ENCODE results near the gene RPS29. TPM values are rescaled to one million over a fixed set of nuclear protein-coding genes. Genes with fewer than 3 reads are reported as not detected.

The RPS29 gene
- polyA plus RNA-seq, 1 donor from 2014 or later = 6,695 TPM

DNA sequence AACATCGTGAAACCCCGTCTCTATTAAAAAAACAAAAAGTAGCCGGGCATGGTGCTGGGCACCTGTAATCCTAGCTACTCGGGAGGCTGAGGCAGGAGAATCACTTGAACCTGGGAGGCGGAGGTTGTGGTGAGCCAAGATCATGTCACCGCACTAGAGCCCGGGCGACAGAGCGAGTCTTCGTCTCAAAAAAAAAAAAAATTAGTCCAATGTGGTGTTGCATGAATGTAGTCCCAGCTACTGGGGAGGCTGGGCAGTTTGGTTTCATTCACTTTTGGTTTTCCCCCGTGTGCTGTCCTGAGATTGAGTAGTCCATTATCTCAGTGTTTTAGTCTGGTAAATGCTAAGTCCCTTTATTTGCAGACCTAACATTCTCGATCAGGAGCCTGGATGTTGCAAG, 19.5 kb downstream of the RPS29 start:
- Histone ChIP-seq H2AFZ (ENCODE audit: low read depth, low read length) (no peak overlapping the region), H3K36me3 (ENCODE audit: insufficient read depth, low read length) (no peaks in the 10 kb centered on the region), H3K4me3 (ENCODE audit: low read length) (no peak overlapping the region), H3K9me3 (ENCODE audit: low read length) (no peaks in the 10 kb centered on the region), H3K79me2 (replicated peaks; ENCODE audit: insufficient read depth, low read length) (no peaks in the 10 kb centered on the region), H3K9me2 (ENCODE audit: insufficient read depth, low read length) (no peaks in the 10 kb centered on the region), H3K9ac (ENCODE audit: low read length) (no peak overlapping the region), H3K4me2 (ENCODE audit: low read length) (no peak overlapping the region), H3F3A (ENCODE audit: insufficient read depth, low read length, poor library complexity, severe bottlenecking) (no peaks in the 10 kb centered on the region), H3K27me3 (ENCODE audit: insufficient read depth, low read depth, low read length) (no peaks in the 10 kb centered on the region), H3K27ac (ENCODE audit: low read length) (no peak overlapping the region), H4K20me1 (ENCODE audit: insufficient read depth) (no peaks in the 10 kb centered on the region)
- TF ChIP-seq TAF1 (IDR thresholded peaks at IDR 0.05; ENCODE audit: low read depth) (no peak), EZH2 (IDR thresholded peaks at IDR 0.05; ENCODE audit: borderline replicate concordance, insufficient read depth, low read length, poor library complexity, severe bottlenecking) (no peak), MXI1 (conservative IDR thresholded peaks at IDR 0.05; ENCODE audit: poor library complexity, severe bottlenecking) (no peak), RAD21 (conservative IDR thresholded peaks at IDR 0.05) (no peak), POLR2AphosphoS5 (IDR thresholded peaks at IDR 0.05) (no peak), SMC3 (conservative IDR thresholded peaks at IDR 0.05; ENCODE audit: poor library complexity) (no peak), EP300 (conservative IDR thresholded peaks at IDR 0.05; ENCODE audit: poor library complexity, severe bottlenecking) (no peak)
- TF ChIP-seq, protein P1, sequence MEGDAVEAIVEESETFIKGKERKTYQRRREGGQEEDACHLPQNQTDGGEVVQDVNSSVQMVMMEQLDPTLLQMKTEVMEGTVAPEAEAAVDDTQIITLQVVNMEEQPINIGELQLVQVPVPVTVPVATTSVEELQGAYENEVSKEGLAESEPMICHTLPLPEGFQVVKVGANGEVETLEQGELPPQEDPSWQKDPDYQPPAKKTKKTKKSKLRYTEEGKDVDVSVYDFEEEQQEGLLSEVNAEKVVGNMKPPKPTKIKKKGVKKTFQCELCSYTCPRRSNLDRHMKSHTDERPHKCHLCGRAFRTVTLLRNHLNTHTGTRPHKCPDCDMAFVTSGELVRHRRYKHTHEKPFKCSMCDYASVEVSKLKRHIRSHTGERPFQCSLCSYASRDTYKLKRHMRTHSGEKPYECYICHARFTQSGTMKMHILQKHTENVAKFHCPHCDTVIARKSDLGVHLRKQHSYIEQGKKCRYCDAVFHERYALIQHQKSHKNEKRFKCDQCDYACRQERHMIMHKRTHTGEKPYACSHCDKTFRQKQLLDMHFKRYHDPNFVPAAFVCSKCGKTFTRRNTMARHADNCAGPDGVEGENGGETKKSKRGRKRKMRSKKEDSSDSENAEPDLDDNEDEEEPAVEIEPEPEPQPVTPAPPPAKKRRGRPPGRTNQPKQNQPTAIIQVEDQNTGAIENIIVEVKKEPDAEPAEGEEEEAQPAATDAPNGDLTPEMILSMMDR (IDR thresholded peaks at IDR 0.05; ENCODE audit: poor library complexity, severe bottlenecking) = no peak
- TF ChIP-seq, protein P2, sequence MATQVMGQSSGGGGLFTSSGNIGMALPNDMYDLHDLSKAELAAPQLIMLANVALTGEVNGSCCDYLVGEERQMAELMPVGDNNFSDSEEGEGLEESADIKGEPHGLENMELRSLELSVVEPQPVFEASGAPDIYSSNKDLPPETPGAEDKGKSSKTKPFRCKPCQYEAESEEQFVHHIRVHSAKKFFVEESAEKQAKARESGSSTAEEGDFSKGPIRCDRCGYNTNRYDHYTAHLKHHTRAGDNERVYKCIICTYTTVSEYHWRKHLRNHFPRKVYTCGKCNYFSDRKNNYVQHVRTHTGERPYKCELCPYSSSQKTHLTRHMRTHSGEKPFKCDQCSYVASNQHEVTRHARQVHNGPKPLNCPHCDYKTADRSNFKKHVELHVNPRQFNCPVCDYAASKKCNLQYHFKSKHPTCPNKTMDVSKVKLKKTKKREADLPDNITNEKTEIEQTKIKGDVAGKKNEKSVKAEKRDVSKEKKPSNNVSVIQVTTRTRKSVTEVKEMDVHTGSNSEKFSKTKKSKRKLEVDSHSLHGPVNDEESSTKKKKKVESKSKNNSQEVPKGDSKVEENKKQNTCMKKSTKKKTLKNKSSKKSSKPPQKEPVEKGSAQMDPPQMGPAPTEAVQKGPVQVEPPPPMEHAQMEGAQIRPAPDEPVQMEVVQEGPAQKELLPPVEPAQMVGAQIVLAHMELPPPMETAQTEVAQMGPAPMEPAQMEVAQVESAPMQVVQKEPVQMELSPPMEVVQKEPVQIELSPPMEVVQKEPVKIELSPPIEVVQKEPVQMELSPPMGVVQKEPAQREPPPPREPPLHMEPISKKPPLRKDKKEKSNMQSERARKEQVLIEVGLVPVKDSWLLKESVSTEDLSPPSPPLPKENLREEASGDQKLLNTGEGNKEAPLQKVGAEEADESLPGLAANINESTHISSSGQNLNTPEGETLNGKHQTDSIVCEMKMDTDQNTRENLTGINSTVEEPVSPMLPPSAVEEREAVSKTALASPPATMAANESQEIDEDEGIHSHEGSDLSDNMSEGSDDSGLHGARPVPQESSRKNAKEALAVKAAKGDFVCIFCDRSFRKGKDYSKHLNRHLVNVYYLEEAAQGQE (IDR thresholded peaks at IDR 0.05; ENCODE audit: borderline replicate concordance) = no peak

DNA sequence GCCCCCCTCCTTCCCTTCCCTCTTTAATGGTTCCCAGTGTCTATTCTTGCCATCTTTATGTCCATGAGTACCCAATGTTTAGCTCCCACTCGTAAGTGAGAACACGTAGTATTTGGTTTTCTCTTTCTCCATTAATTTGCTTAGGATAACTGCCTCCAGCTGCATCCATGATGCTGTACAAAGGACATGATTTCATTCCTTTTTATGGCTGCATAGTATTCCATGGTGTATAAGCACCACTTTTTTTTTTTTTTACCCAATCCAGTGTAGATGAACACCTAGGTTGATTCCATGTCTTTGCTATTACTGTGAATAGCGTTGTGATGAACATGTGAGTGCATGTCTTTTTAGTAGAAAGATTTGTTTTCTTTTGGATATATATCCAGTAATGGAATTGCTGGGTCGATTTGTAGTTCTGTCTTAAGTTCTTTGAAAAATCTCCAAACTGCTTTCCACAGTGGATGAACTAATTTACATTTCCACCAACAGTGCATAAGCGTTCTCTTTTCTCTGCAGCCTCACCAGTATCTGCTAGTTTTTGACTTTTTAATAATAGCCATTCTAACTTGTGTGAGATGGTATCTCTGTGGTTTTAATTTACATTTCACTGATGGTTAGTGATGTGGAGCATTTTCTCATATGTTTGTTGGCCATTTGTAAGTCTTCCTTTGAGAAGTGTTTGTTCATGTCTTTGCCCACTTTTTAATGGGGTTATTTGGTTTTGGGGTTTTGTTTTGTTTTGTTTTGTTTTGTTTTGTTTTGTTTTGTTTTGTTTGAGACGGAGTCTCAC, 26.0 kb downstream of the RPS29 start:
- Histone ChIP-seq H3K36me3 (ENCODE audit: insufficient read depth, low read length) (no peaks in the 10 kb centered on the region), H3K9ac (ENCODE audit: low read length) (no peak overlapping the region), H4K20me1 (ENCODE audit: insufficient read depth) (no peaks in the 10 kb centered on the region), H3K9me2 (ENCODE audit: insufficient read depth, low read length) (no peaks in the 10 kb centered on the region), H3K27me3 (ENCODE audit: insufficient read depth, low read depth, low read length) (no peaks in the 10 kb centered on the region), H3F3A (ENCODE audit: insufficient read depth, low read length, poor library complexity, severe bottlenecking) (no peaks in the 10 kb centered on the region), H3K4me2 (ENCODE audit: low read length) (no peak overlapping the region), H3K4me3 (ENCODE audit: low read length) (no peak overlapping the region), H3K9me3 (ENCODE audit: low read length) (no peaks in the 10 kb centered on the region), H3K27ac (ENCODE audit: low read length) (no peak overlapping the region), H3K79me2 (replicated peaks; ENCODE audit: insufficient read depth, low read length) (no peaks in the 10 kb centered on the region), H2AFZ (ENCODE audit: low read depth, low read length) (no peak overlapping the region)
- TF ChIP-seq EZH2 (IDR thresholded peaks at IDR 0.05; ENCODE audit: borderline replicate concordance, insufficient read depth, low read length, poor library complexity, severe bottlenecking) = no peak
- no peak for TF ChIP-seq EP300 (conservative IDR thresholded peaks at IDR 0.05; ENCODE audit: poor library complexity, severe bottlenecking)
- no peak for TF ChIP-seq SMC3 (conservative IDR thresholded peaks at IDR 0.05; ENCODE audit: poor library complexity)
- no peak for TF ChIP-seq MXI1 (conservative IDR thresholded peaks at IDR 0.05; ENCODE audit: poor library complexity, severe bottlenecking)
- no peak for TF ChIP-seq RAD21 (conservative IDR thresholded peaks at IDR 0.05)
- TF ChIP-seq, protein P2 (IDR thresholded peaks at IDR 0.05; ENCODE audit: borderline replicate concordance) = no peak
- no peak for TF ChIP-seq POLR2AphosphoS5 (IDR thresholded peaks at IDR 0.05)
- TF ChIP-seq, protein P1 (IDR thresholded peaks at IDR 0.05; ENCODE audit: poor library complexity, severe bottlenecking) = no peak
- TF ChIP-seq TAF1 (IDR thresholded peaks at IDR 0.05; ENCODE audit: low read depth) = no peak
